AG08395 (cell line): ENCODE measurements around the gene CCDC3.
"Not testable (repeated sequence)": the region's sequence is repeated elsewhere in the genome, so short reads cannot be mapped to it uniquely, and the experiment has no call there.

Experiments used
- DNase-seq: peaks from one replicate; pipeline ENCODE4 v3.0.0; 2012; ENCODE audit warnings: mixed read lengths, low spot score

The CCDC3 gene

DNA sequence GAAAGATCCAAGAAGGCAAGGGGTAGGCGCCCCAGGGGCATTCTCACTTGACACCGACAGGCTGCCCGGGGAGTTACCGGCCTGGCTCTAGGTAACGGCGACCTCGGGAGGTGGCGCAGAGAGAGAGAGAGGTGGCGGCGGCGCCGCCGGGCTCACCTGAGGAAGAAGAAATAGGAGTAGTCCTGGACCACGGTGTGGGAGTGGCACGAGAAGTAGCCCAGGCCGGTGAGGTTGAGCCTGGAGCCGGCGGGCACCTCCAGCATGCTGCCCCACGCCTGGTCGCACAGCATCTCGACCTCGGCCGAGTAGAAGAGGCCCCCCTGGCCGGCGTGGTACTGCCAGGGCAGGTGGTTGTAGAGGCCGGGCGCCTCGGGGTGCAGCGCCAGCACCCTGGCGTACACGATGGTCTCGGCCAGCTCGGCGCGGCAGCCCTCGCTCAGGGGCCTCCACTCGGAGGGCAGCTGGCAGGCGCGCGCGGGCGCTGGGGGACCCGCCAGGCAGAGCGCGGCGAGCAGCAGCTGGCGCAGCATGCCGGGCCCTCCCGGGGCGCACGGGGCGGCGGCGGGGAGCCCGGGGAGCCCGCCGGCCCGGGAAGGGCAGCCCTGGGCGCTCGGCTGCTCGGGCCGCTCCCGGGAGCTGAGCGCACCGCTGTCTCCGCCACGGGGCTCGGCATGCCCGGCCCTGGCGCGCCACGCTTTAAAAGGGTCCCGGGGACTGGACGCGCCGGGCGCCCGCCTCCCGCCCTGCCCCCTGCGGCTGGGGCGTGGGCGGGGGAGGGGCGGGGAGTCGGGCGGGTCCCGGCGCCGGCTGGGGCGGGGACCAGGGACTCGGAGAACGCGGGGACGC lies at the start of gene CCDC3:
TSS of gene CCDC3 (minus strand) at position 673 of the 846 bp plus-strand sequence. CDS start at position 530, 143 bp downstream.
- DNase-seq = no peak

DNA sequence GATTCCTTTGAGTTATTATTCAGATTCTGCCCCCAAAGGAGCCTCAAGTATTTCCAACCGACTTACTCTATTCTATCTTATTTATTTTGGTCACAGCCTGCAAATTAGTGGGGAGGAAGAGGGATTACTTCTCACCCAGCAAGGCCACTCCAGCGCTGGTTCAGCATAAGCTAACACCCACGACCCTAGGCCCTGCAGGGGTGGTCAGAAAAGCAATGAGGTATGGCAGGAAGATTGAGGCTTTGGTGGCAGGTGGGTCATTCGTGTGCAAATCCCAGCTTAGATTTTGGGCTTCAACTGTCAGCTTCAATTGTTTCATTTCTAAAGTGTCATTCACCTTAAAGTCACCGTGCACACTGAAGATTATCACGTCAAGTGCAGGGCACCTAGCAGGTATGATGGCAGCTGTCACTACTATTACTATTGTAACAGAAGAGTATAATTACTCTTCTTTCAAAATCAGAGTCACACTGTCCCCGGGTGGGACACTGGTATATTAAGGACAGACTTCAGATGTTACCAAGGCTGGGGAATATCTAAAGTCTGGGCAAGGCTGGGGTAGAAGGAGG lies 49.7 kb upstream of the CCDC3 start:
- no peak for DNase-seq

- no peak for DNase-seq
Observed at GRCh38 chr10:13049774-13050420, 48.4 kb upstream of the CCDC3 start.

- no peak for DNase-seq
Observed at GRCh38 chr10:13048762-13049161, 47.2 kb upstream of the CCDC3 start.

GRCh38 chr10:13047529-13048206 lies 46.2 kb upstream of the CCDC3 start:
- no peak for DNase-seq

- no peak for DNase-seq
Observed at GRCh38 chr10:13046851-13047528, 45.5 kb upstream of the CCDC3 start.

DNA sequence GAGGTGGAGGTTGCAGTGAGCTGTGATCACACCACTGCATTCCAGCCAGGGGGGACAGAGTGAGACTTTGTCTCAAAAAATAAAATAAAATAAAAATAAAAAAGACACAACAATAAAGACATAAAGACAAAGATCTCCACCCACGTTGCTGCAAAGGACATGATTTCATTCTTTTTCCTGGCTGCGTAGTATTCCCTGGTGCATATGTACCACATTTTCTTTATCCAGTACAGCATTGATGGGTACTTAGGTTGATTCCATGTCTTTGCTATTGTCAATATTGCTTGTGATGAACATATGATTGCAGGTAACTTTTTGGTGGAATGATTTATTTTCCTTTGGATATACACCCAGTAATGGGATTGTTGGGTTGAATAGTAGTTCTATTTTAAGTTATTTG lies 42.0 kb upstream of the CCDC3 start:
- DNase-seq = no peak

GRCh38 chr10:13039761-13040160 lies 38.2 kb upstream of the CCDC3 start:
- DNase-seq = no peak

GRCh38 chr10:13038391-13038790 lies 36.9 kb upstream of the CCDC3 start:
- no peak for DNase-seq

- no peak for DNase-seq
Observed at GRCh38 chr10:13037832-13038231, 36.3 kb upstream of the CCDC3 start.

DNA sequence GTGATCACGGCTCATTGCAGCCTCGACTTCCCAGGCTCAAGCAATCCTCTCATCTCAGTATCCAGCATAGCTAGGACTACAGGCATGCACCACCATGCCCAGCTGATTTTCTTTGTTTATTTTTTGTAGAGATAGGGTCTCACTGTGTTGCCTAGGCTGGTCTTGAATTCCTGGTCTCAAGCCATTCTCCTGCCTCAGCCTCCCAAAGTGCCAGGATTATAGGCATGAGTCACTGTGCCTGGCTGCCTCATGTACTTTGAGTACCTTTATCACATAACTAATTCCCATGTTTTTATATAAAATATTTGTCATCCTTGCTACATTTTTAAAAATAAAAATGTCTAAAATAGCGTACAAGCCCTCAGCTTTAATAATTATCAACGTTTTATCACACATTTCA lies 35.3 kb upstream of the CCDC3 start:
- DNase-seq = no peak

DNA sequence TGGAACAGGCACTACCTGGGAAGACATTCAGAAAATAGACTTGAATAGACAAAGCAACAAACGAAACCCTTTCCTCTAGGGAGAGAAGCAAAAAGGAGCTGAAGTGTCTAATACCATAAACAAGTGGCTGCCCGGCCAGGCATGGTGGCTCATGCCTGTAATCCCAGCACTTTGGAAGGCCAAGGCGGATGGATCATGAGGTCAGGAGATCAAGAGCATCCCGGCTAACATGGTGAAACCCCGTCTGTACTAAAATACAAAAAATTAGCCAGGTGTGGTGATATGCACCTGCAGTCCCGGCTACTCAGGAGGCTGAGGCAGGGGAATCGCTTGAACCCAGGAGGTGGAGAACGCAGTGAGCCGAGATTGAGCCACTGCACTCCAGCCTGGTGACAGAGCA lies 34.2 kb upstream of the CCDC3 start:
- DNase-seq = not testable (repeated sequence)

DNA sequence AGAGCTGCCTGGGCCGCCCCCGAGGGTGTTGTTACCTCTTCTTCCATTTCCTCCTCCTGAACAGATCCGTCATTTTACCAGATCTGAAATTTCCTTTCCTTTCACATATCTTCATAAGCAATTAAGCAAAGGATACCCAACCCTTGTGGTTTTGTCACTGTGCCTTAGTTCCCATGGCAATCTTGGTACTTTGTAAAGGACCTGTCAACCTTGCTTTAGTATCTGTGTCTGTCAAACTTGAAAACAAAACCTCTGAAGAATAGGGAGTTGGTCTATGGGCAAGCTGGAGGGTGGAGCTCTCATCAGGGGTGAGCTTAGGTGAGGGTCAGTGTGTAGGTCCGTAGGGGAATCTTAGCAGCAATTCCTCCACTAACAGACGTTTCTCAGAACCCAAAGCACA lies 25.4 kb upstream of the CCDC3 start:
- DNase-seq = no peak

GRCh38 chr10:13023754-13024153 lies 22.2 kb upstream of the CCDC3 start:
- no peak for DNase-seq

DNA sequence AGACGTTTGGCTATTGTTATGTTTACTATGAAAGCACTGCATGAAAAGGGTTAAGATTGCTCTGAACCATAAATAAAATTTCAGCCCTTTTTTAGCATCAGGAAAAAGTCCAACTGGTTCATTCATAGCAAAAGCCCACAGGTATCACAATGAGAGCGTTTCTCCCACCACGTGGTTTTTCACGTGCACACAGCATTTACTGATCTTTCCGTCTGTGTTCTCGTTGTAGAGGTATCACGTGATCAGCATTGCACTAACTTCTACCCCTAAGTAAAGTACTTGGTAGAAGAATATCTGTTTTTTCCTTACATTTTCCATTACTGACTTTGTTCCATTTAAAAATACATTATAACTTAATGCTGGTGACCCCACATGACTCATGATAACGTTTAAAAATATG lies 17.8 kb upstream of the CCDC3 start:
- no peak for DNase-seq

GRCh38 chr10:13018171-13018570 lies 16.7 kb upstream of the CCDC3 start:
- no peak for DNase-seq

GRCh38 chr10:13016886-13017285 lies 15.4 kb upstream of the CCDC3 start:
- DNase-seq = no peak

- no peak for DNase-seq
Observed at GRCh38 chr10:13016426-13016825, 14.9 kb upstream of the CCDC3 start.

DNA sequence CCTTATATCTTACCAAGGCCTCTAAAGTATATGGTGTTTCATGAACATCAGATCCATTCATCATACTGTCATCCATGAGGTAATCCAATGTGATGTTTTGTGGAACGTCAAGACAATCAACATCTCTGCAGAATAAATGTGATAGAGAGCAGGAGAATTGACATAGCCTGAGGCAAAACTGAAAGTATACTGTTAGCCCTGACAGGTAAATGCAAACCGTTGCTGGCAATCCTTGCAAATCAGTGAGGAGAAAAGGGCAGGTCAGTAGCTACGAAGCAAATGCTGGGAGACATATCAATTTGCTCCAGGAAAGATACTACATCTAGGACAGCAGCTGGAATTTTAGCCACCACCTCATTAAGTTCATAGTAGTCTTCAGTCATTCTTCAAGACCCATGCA lies 4.5 kb upstream of the CCDC3 start:
- DNase-seq = no peak

GRCh38 chr10:13003759-13004158 lies 2.2 kb upstream of the CCDC3 start:
- DNase-seq = no peak

DNA sequence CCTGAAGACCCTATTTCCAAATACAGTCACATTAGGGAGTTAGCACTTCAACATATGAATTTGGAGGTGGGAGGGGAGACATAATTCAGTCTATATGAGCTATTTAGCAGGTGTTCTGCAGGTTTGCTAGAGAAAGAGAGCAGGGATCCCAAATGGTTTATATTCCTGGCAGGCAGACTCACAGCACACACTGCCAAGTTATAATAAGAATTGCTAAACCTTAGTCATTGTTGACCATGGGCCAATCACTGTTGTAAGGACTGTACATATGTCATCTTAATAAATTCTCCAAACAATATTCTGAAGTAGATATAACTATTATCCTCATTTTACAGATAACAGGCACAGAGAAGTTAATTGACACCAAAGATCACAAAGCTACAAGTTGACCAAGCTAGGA lies 1.5 kb upstream of the CCDC3 start:
- DNase-seq = no peak

DNA sequence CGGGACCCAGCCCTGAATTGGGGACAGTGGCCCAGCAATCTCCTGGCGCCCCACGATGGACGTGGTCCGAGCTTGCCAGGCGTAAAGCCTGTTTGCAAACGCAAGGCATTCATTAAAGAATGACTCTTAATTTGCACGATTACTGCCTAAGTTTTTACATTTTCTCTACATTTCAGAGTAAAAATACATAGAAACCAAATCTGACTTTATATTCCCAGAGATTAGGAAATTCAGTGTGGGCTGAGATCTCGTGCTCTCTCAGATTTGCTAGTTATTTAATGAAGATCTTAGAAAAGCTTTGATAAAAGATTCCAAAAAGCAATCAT lies 337 bp upstream of the CCDC3 start:
- DNase-seq = no peak
